K562 (cell line): ENCODE data around the gene PTPRT. TPM values are rescaled to one million over a fixed set of nuclear protein-coding genes. Genes with fewer than 3 reads are reported as not detected.

ENCODE experiments used
- ATAC-seq: fragments of 200-7000 bp; cut with Tn5 transposase; 3 replicates; pipeline ENCODE4 v1.9.1; 2020; ENCODE audit warnings: moderate library complexity
- BruUV-seq: library from RNA; stranded (reverse); fragments of 400-500 nt; replicated peaks from 2 replicates; lab custom pipeline; 2021; lab: Mats Ljungman, UMichigan
- CTCF ChIA-PET: fragments of 300-600 bp; formaldehyde crosslinking; extraction: SDS; loops from one replicate; lab custom pipeline; 2021; ENCODE audit warnings: low intra/inter-chr PET ratio; lab: Yijun Ruan, JAX
- POLR2A ChIA-PET: fragments of 300-600, 350-650 bp; sonication (Branson Sonifier 250); formaldehyde crosslinking; extraction: SDS; loops from one replicate; lab custom pipeline; 2021; ENCODE audit warnings: antibody characterized with exemption, inconsistent platforms; lab: Yijun Ruan, JAX
- DNase-seq, 4 experiments: peaks; one replicate each; pipeline versions ENCODE4 v3.0.0 to v3.0.0-alpha.2; 2011 to 2018; ENCODE audit warnings: low spot score in 3 of 4, mixed read lengths in 3 of 4; ENCODE audit errors: extremely low read depth in 1 of 4
- FAIRE-seq: peaks from 2 replicates; lab custom pipeline; 2011; peaks lifted over from hg19 to GRCh38; lab: Jason Lieb, UNC
- H2AFZ ChIP-seq: 2 replicates; pipeline ENCODE4 v1.6.0; 2011; ENCODE audit warnings: low read depth, low read length, control low read depth, inconsistent platforms
- H3K27ac ChIP-seq: fragments of 200-600 bp; 3 replicates; pipeline ENCODE4 v1.8.0; 2011; ENCODE audit warnings: low read depth, mild to moderate bottlenecking, control low read depth, inconsistent platforms, low read length, moderate library complexity, mixed read lengths; ENCODE audit errors: extremely low read depth
- H3K27me3 ChIP-seq, 2 experiments: fragments of 300-600 bp in 1 of 2; 2 replicates in 1 of 2; 3 replicates in 1 of 2; pipeline versions ENCODE4 v1.6.0 to v1.8.0; 2011; ENCODE audit warnings: inconsistent platforms in 2 of 2, low read length in 2 of 2, mild to moderate bottlenecking in 1 of 2, mixed read lengths in 1 of 2, moderate library complexity in 1 of 2; ENCODE audit not compliant: control insufficient read depth in 2 of 2, insufficient read depth in 2 of 2
- H3K36me3 ChIP-seq: fragments of 300-600 bp; 3 replicates; pipeline ENCODE4 v1.8.0; 2011; ENCODE audit warnings: mild to moderate bottlenecking, low read length, inconsistent platforms; ENCODE audit not compliant: control insufficient read depth, insufficient read depth
- H3K4me1 ChIP-seq, 2 experiments: fragments of 200-600 bp in 1 of 2; replicated peaks in 1 of 2; 2 replicates in 1 of 2; 3 replicates in 1 of 2; pipeline versions ENCODE4 v1.5.1 to v1.8.0; 2011; ENCODE audit warnings: inconsistent platforms in 2 of 2, low read length in 2 of 2, mild to moderate bottlenecking in 1 of 2, mixed read lengths in 1 of 2, moderate library complexity in 1 of 2; ENCODE audit not compliant: control insufficient read depth in 2 of 2, insufficient read depth in 2 of 2
- H3K4me2 ChIP-seq: 2 replicates; pipeline ENCODE4 v1.6.1; 2011; ENCODE audit warnings: low read length, control low read depth, inconsistent platforms, mixed read lengths; ENCODE audit not compliant: insufficient read depth
- H3K4me3 ChIP-seq: fragments of 200-600 bp; sonication (generic), shearing (Covaris generic); 2 replicates; pipeline ENCODE4 v1.5.1; 2016; ENCODE audit warnings: control low read depth, inconsistent platforms
- H3K79me2 ChIP-seq: fragments of 200-600 bp; 3 replicates; pipeline ENCODE4 v1.8.0; 2011; ENCODE audit warnings: low read length, inconsistent platforms; ENCODE audit not compliant: control insufficient read depth, insufficient read depth
- H3K9ac ChIP-seq, 2 experiments: 2 replicates each; pipeline versions ENCODE4 v1.6.0 to v1.6.1; 2011; ENCODE audit warnings: low read depth in 2 of 2, low read length in 2 of 2, control low read depth in 1 of 2, inconsistent platforms in 1 of 2, mild to moderate bottlenecking in 1 of 2, mixed read lengths in 1 of 2; ENCODE audit not compliant: insufficient read depth in 1 of 2
- H3K9me1 ChIP-seq: one replicate; pipeline ENCODE4 v1.6.0; 2011; ENCODE audit warnings: inconsistent platforms, mild to moderate bottlenecking, low read length, moderate library complexity; ENCODE audit not compliant: control insufficient read depth, insufficient read depth
- H3K9me3 ChIP-seq: replicated peaks from 2 replicates; pipeline ENCODE4 v1.5.1; 2011; ENCODE audit warnings: low read depth, low read length, inconsistent platforms; ENCODE audit not compliant: control insufficient read depth, insufficient read depth
- H4K20me1 ChIP-seq: replicated peaks from 2 replicates; pipeline ENCODE4 v1.6.1; 2011; ENCODE audit warnings: low read length, inconsistent platforms, mixed read lengths; ENCODE audit not compliant: control insufficient read depth, insufficient read depth
- E2F1 ChIP-seq: sonication (generic); formaldehyde crosslinking; IDR thresholded peaks from 2 replicates; pipeline ENCODE4 v1.8.1; 2023; ENCODE audit warnings: mild to moderate bottlenecking, missing genetic modification reagents, moderate library complexity
- GABPB1 ChIP-seq: sonication (generic); formaldehyde crosslinking; IDR thresholded peaks from 2 replicates; pipeline ENCODE4 v1.8.0; 2022; ENCODE audit warnings: mild to moderate bottlenecking, missing genetic modification reagents
- HDAC2 ChIP-seq: fragments of 450-650 bp; IDR thresholded peaks from 2 replicates; pipeline ENCODE4 v1.6.1; 2016; ENCODE audit warnings: mild to moderate bottlenecking
- HMGXB4 ChIP-seq: sonication (generic); formaldehyde crosslinking; IDR thresholded peaks from 2 replicates; pipeline ENCODE4 v1.8.1; 2023; ENCODE audit warnings: mild to moderate bottlenecking, missing genetic modification reagents
- MAX ChIP-seq: sonication (generic); formaldehyde crosslinking; IDR thresholded peaks from 2 replicates; pipeline ENCODE4 v1.9.0; 2022; ENCODE audit warnings: mild to moderate bottlenecking, missing genetic modification reagents
- PHF8 ChIP-seq: fragments of 200-600 bp; sonication (generic); IDR thresholded peaks from 2 replicates; pipeline ENCODE4 v1.6.1; 2012; ENCODE audit warnings: mixed run types, mild to moderate bottlenecking, inconsistent platforms, low read length, moderate library complexity, borderline replicate concordance
- SMAD2 ChIP-seq: fragments of 150-350 bp; IDR thresholded peaks from 2 replicates; pipeline ENCODE4 v1.6.1; 2014; ENCODE audit warnings: low read depth, mild to moderate bottlenecking, low read length
- SNRNP70 ChIP-seq: fragments of 200-400 bp; formaldehyde crosslinking; optimal IDR thresholded peaks from 2 replicates; pipeline ENCODE3; 2017; ENCODE audit warnings: low read depth, low read length
- TAF15 ChIP-seq: fragments of 200-400 bp; formaldehyde crosslinking; IDR thresholded peaks from 2 replicates; pipeline ENCODE4 v1.6.1; 2017; ENCODE audit warnings: mild to moderate bottlenecking, low read depth, low read length, moderate library complexity
- ZBTB33 ChIP-seq: sonication (generic); formaldehyde crosslinking; IDR thresholded peaks from 2 replicates; pipeline ENCODE4 v1.8.1; 2023; ENCODE audit warnings: mild to moderate bottlenecking, missing genetic modification reagents
- ZSCAN29 ChIP-seq: fragments of 450-650 bp; IDR thresholded peaks from 2 replicates; pipeline ENCODE4 v1.6.1; 2017
- WGBS: fragments of 100-300 bp; shearing (Covaris generic); methylation state at CpG from one replicate; pipeline ENCODE4 v1.1.6; 2016; ENCODE audit warnings: low coverage, mixed read lengths; ENCODE audit not compliant: insufficient coverage; ENCODE audit errors: missing lambda C conversion rate; 5-methylcytosine and 5-hydroxymethylcytosine counted together
- in situ Hi-C: fragments of 300-500 bp; cut with MboI; formaldehyde crosslinking; loops from 4 replicates; pipeline ENCODE4 v1.15.0; 2018; ENCODE audit warnings: inconsistent platforms, mixed read lengths
- intact Hi-C: fragments of 100-400 bp; cut with micrococcal nuclease; formaldehyde crosslinking; loops from 2 replicates; pipeline ENCODE4 v1.14.2; 2022
- polyA plus RNA-seq, 8 experiments: library from polyadenylated mRNA; depleted of rRNA in 4 of 8; stranded (reverse) in 5 of 8; unstranded in 3 of 8; fragments of >200 nt; fragmentation: Nextera tagmentation in 2 of 8; fragmentation: Illumina TruSeq in 1 of 8; extraction: Ambion mirVana in 2 of 8; extraction: Trizol in 1 of 8; gene quantifications; 2 replicates each; pipeline versions ENCODE4 v1.2.1 to v1.2.3, GENCODE V29; 2011 to 2014; ENCODE audit warnings: inconsistent platforms in 1 of 8, missing spikeins in 1 of 8
- total RNA-seq, 7 experiments: library from RNA; depleted of rRNA in 6 of 7; stranded (reverse); fragments of >200 nt in 6 of 7; fragmentation: Illumina TruSeq in 2 of 7; extraction: Trizol in 2 of 7; gene quantifications; 2 replicates each; pipeline versions ENCODE4 v1.2.1 to v1.2.3, GENCODE V29; 2011 to 2021; ENCODE audit warnings: low replicate concordance in 1 of 7

PTPRT gene
- total and polyA plus RNA-seq, 9 of the 15 experiments (the other 6 are each of a cell fraction or from before 2014, with no cell fraction given) = not detected

- DNase-seq = no peak
- Histone ChIP-seq H3K9ac (no peak overlapping the region), H3K36me3 (no peaks in the 10 kb centered on the region), H3K4me2 (no peak overlapping the region), H3K27me3 (no peaks in the 10 kb centered on the region), H3K9me1 (no peaks in the 10 kb centered on the region), H3K79me2 (no peaks in the 10 kb centered on the region), H3K27ac (no peak overlapping the region), H3K9me3 (no peaks in the 10 kb centered on the region), H4K20me1 (no peaks in the 10 kb centered on the region), H3K4me3 (no peak overlapping the region), H3K4me1 (no peaks in the 10 kb centered on the region), H2AFZ (no peak overlapping the region)
- POLR2A ChIA-PET = no interaction called here
- intact Hi-C loops (no loop called here), in situ Hi-C loops (no loop called here)
- CTCF ChIA-PET = no interaction called here
- FAIRE-seq = no peak
- ATAC-seq = no peak
- WGBS = 1% methylated on average over 7 of the region's 7 CpGs
- no TSS peak for BruUV-seq
- TF ChIP-seq E2F1 (CRISPR knock-in tag) (no peak), SMAD2 (no peak), ZSCAN29 (no peak), SNRNP70 (no peak), HDAC2 (no peak), MAX (CRISPR knock-in tag) (no peak), HMGXB4 (no peak), PHF8 (no peak), GABPB1 (CRISPR knock-in tag) (no peak), ZBTB33 (no peak), TAF15 (no peak)
Observed at GRCh38 chr20:42690842-42691437, 498.8 kb downstream of the PTPRT start.
